HepG2 (cell line): ENCODE measurements around the gene BCL11B. TPM values are rescaled to one million over a fixed set of nuclear protein-coding genes. Genes with fewer than 3 reads are reported as not detected.

Source experiments
- CREB1 ChIP-seq, 2 experiments: fragments of 450-650 bp in 1 of 2; IDR thresholded peaks; 2 replicates each; pipeline ENCODE4 v1.6.1; 2016 to 2017; ENCODE audit warnings: control low read depth in 1 of 2, mild to moderate bottlenecking in 1 of 2, missing compliant biosample characterization in 1 of 2, missing genetic modification characterization in 1 of 2
- FOXK1 ChIP-seq: sonication (generic); formaldehyde crosslinking; IDR thresholded peaks from 2 replicates; pipeline ENCODE4 v1.4.0; 2020; ENCODE audit warnings: low read depth, missing genetic modification reagents, borderline replicate concordance
- KLF15 ChIP-seq: sonication (generic); formaldehyde crosslinking; IDR thresholded peaks from 2 replicates; pipeline ENCODE4 v1.8.1; 2023; ENCODE audit warnings: borderline replicate concordance, mild to moderate bottlenecking, inconsistent platforms, missing genetic modification reagents, mixed read lengths
- RBM39 ChIP-seq: fragments of 200-400 bp; formaldehyde crosslinking; IDR thresholded peaks from one replicate; pipeline ENCODE4 v1.6.1; 2018; ENCODE audit warnings: antibody characterized with exemption, mild to moderate bottlenecking, low read depth, low read length; ENCODE audit not compliant: poor library complexity, severe bottlenecking
- SRSF1 ChIP-seq: fragments of 200-400 bp; formaldehyde crosslinking; optimal IDR thresholded peaks from 2 replicates; pipeline ENCODE3; 2017; ENCODE audit warnings: mild to moderate bottlenecking, low read depth, low read length, moderate library complexity
- XRCC5 ChIP-seq: fragments of 200-400 bp; formaldehyde crosslinking; optimal IDR thresholded peaks from 2 replicates; pipeline ENCODE3; 2017; ENCODE audit warnings: mild to moderate bottlenecking, low read length
- ZNF343 ChIP-seq: sonication (generic); formaldehyde crosslinking; IDR thresholded peaks from 2 replicates; pipeline ENCODE4 v1.4.0; 2020; ENCODE audit warnings: mild to moderate bottlenecking, missing genetic modification reagents
- ZNF367 ChIP-seq: sonication (generic); formaldehyde crosslinking; IDR thresholded peaks from 2 replicates; pipeline ENCODE4 v1.4.0; 2020; ENCODE audit warnings: missing genetic modification reagents, borderline replicate concordance
- ZNF557 ChIP-seq: sonication (generic); formaldehyde crosslinking; IDR thresholded peaks from 2 replicates; pipeline ENCODE4 v1.4.0; 2020; ENCODE audit warnings: missing genetic modification reagents
- ZNF770 ChIP-seq: sonication (generic); formaldehyde crosslinking; IDR thresholded peaks from 2 replicates; pipeline ENCODE4 v1.5.0; 2020; ENCODE audit warnings: mild to moderate bottlenecking, missing genetic modification reagents
- ZNF781 ChIP-seq: sonication (generic); formaldehyde crosslinking; IDR thresholded peaks from 2 replicates; pipeline ENCODE4 v1.5.1; 2020; ENCODE audit warnings: borderline replicate concordance, mild to moderate bottlenecking, missing genetic modification reagents; ENCODE audit errors: not compliant biosample characterization
- polyA plus RNA-seq, 8 experiments: library from polyadenylated mRNA; depleted of rRNA in 3 of 8; stranded (reverse) in 7 of 8; unstranded in 1 of 8; fragments of >200 nt; fragmentation: Illumina TruSeq in 4 of 8; extraction: Trizol in 4 of 8; gene quantifications; 2 replicates each; pipeline versions ENCODE4 v1.2.1 to v1.2.3, GENCODE V29; 2011 to 2016; ENCODE audit warnings: low read depth in 4 of 8, missing spikeins in 1 of 8, mixed read lengths in 1 of 8; ENCODE audit not compliant: insufficient read depth in 1 of 8
- total RNA-seq, 5 experiments: library from RNA; depleted of rRNA; stranded (reverse); fragments of >200 nt; fragmentation: Illumina TruSeq; extraction: Trizol; gene quantifications; 2 replicates each; pipeline ENCODE4 v1.2.3, GENCODE V29; 2016; ENCODE audit warnings: low read depth in 1 of 5
- TF ChIP-seq, protein P1 (sequence below): IDR thresholded peaks from 2 replicates; pipeline ENCODE4 v1.6.1; 2016

Gene BCL11B
- total and polyA plus RNA-seq, 2 of the 13 experiments (the other 11 are each of a cell fraction or from before 2014, with no cell fraction given) = not detected

GRCh38 chr14:99316281-99317163 is 44.5 kb upstream of the BCL11B start (continued):
- TF ChIP-seq ZNF770 (CRISPR knock-in tag) = no peak
- TF ChIP-seq SRSF1 = no peak
- TF ChIP-seq RBM39 = peak; percentile 58
- TF ChIP-seq ZNF781 (CRISPR knock-in tag) = no peak
- TF ChIP-seq ZNF367 (CRISPR knock-in tag) = no peak
- TF ChIP-seq, protein P1, sequence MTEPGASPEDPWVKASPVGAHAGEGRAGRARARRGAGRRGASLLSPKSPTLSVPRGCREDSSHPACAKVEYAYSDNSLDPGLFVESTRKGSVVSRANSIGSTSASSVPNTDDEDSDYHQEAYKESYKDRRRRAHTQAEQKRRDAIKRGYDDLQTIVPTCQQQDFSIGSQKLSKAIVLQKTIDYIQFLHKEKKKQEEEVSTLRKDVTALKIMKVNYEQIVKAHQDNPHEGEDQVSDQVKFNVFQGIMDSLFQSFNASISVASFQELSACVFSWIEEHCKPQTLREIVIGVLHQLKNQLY (CRISPR knock-in tag) = peak; percentile 91
- TF ChIP-seq XRCC5 = peak; percentile 57
- TF ChIP-seq CREB1 (IDR thresholded peaks at IDR 0.05) = no peak
- peak; percentile 65; the same call in 1 of the 2 replicates for TF ChIP-seq CREB1 (CRISPR knock-in tag; IDR thresholded peaks at IDR 0.05)
- no peak for TF ChIP-seq KLF15 (CRISPR knock-in tag)
- no peak for TF ChIP-seq ZNF343 (CRISPR knock-in tag)
- peak; percentile 58; the same call in 1 of the 2 replicates for TF ChIP-seq FOXK1
- no peak for TF ChIP-seq ZNF557 (CRISPR knock-in tag)
